Suprapubic skin (tissue), 4 donors: Measurements from ENCODE around the gene NPAS3. TPM values are rescaled to one million over a fixed set of nuclear protein-coding genes. Genes with fewer than 3 reads are reported as not detected.

ENCODE experiments used
- DNase-seq, 2 donors: peaks; one replicate each; pipeline ENCODE4 v3.0.0-alpha.2; 2019; ENCODE audit warnings: low spot score in 2 of 2
- H3K27ac ChIP-seq: fragments of 200-600 bp; sonication (generic); one replicate; pipeline ENCODE4 v1.5.1; 2019
- H3K27me3 ChIP-seq: fragments of 200-600 bp; sonication (generic); one replicate; pipeline ENCODE4 v1.5.1; 2019
- H3K36me3 ChIP-seq: fragments of 200-600 bp; sonication (generic); one replicate; pipeline ENCODE4 v1.5.1; 2019
- H3K4me1 ChIP-seq: fragments of 200-600 bp; sonication (generic); one replicate; pipeline ENCODE4 v1.5.1; 2019
- H3K4me3 ChIP-seq: fragments of 200-600 bp; sonication (generic); one replicate; pipeline ENCODE4 v1.5.1; 2019; ENCODE audit warnings: mild to moderate bottlenecking
- H3K9me3 ChIP-seq: fragments of 200-600 bp; sonication (generic); one replicate; pipeline ENCODE4 v1.5.1; 2019
- CTCF ChIP-seq, 2 donors: fragments of 200-600 bp in 1 of 2; fragments of 450-650 bp in 1 of 2; sonication (generic) in 1 of 2; IDR thresholded peaks; one replicate each; pipeline ENCODE4 v1.5.1; 2016 to 2019; ENCODE audit warnings: antibody characterized with exemption in 2 of 2, mild to moderate bottlenecking in 1 of 2, moderate library complexity in 1 of 2
- EP300 ChIP-seq: sonication (generic); formaldehyde crosslinking; IDR thresholded peaks from one replicate; pipeline ENCODE4 v1.6.1; 2017; ENCODE audit warnings: antibody characterized with exemption
- POLR2A ChIP-seq, 2 donors: fragments of 450-650 bp; IDR thresholded peaks; one replicate each; pipeline ENCODE4 v1.6.1; 2017; ENCODE audit warnings: antibody characterized with exemption in 2 of 2, mild to moderate bottlenecking in 2 of 2, moderate library complexity in 2 of 2
- POLR2AphosphoS5 ChIP-seq, 3 donors: sonication (generic); formaldehyde crosslinking; IDR thresholded peaks; one replicate each; pipeline ENCODE4 v1.6.1; 2017; ENCODE audit warnings: antibody characterized with exemption in 3 of 3
- WGBS: methylation state at CpG from one replicate; pipeline ENCODE4 v1.1.5; 2018; 5-methylcytosine and 5-hydroxymethylcytosine counted together
- total RNA-seq, 4 donors: library from RNA; depleted of rRNA; stranded (reverse); fragments of >200 nt; gene quantifications; one replicate each; pipeline ENCODE4 v1.1.0, GENCODE V29; 2016

The NPAS3 gene
- total RNA-seq, 4 donors from 2014 or later = 0.17 to 0.45 (median 0.29) TPM; not detected in 1

- DNase-seq = no peak
- no peaks in the 10 kb centered on the region for H3K9me3 ChIP-seq
- H3K4me1 ChIP-seq = no peaks in the 10 kb centered on the region
- WGBS = 92% methylated on average over 10 of the region's 10 CpGs
- H3K27ac ChIP-seq = no peak overlapping the region
- no peak for TF ChIP-seq EP300
- no peak for TF ChIP-seq CTCF (IDR thresholded peaks at IDR 0.05)
- TF ChIP-seq POLR2AphosphoS5 (IDR thresholded peaks at IDR 0.05) = no peak
- TF ChIP-seq POLR2A (IDR thresholded peaks at IDR 0.05) = no peak
- no peaks in the 10 kb centered on the region for H3K36me3 ChIP-seq
- no peaks in the 10 kb centered on the region for H3K27me3 ChIP-seq
- H3K4me3 ChIP-seq = no peak overlapping the region
Observed at GRCh38 chr14:33350366-33350990, 411.8 kb downstream of the NPAS3 start.

- H3K27me3 ChIP-seq = no peaks in the 10 kb centered on the region
- H3K4me3 ChIP-seq = no peak overlapping the region
- no peaks in the 10 kb centered on the region for H3K9me3 ChIP-seq
- no peak overlapping the region for H3K27ac ChIP-seq
- H3K4me1 ChIP-seq = no peaks in the 10 kb centered on the region
- TF ChIP-seq POLR2A (IDR thresholded peaks at IDR 0.05) = no peak
- TF ChIP-seq CTCF (IDR thresholded peaks at IDR 0.05) = no peak
- TF ChIP-seq EP300 = no peak
- no peak for TF ChIP-seq POLR2AphosphoS5 (IDR thresholded peaks at IDR 0.05)
- H3K36me3 ChIP-seq = no peaks in the 10 kb centered on the region
- DNase-seq = no peak
Observed at GRCh38 chr14:33352821-33353220, 414.1 kb downstream of the NPAS3 start.

GRCh38 chr14:33356181-33356580 is 417.5 kb downstream of the NPAS3 start:
- Histone ChIP-seq H3K4me3 (no peak overlapping the region), H3K9me3 (no peaks in the 10 kb centered on the region), H3K27ac (no peak overlapping the region), H3K36me3 (no peaks in the 10 kb centered on the region), H3K4me1 (no peaks in the 10 kb centered on the region), H3K27me3 (no peaks in the 10 kb centered on the region)
- no peak for DNase-seq
- 79% methylated on average over 2 of the region's 2 CpGs for WGBS
- TF ChIP-seq POLR2AphosphoS5 (IDR thresholded peaks at IDR 0.05) (no peak), CTCF (IDR thresholded peaks at IDR 0.05) (no peak), POLR2A (IDR thresholded peaks at IDR 0.05) (no peak), EP300 (no peak)

GRCh38 chr14:33357225-33358010 is 418.7 kb downstream of the NPAS3 start:
- TF ChIP-seq EP300 = no peak
- TF ChIP-seq POLR2AphosphoS5 (IDR thresholded peaks at IDR 0.05) = no peak
- no peak for TF ChIP-seq CTCF (IDR thresholded peaks at IDR 0.05)
- Histone ChIP-seq H3K4me3 (no peak overlapping the region), H3K4me1 (no peaks in the 10 kb centered on the region), H3K9me3 (no peaks in the 10 kb centered on the region), H3K27ac (no peak overlapping the region), H3K36me3 (no peaks in the 10 kb centered on the region), H3K27me3 (no peaks in the 10 kb centered on the region)
- WGBS = 80% methylated on average over 8 of the region's 8 CpGs
- DNase-seq = no peak

GRCh38 chr14:33359288-33359881 is 420.7 kb downstream of the NPAS3 start:
- H3K4me3 ChIP-seq = no peak overlapping the region
- H3K27ac ChIP-seq = no peak overlapping the region
- DNase-seq = no peak
- H3K27me3 ChIP-seq = no peaks in the 10 kb centered on the region
- no peaks in the 10 kb centered on the region for H3K36me3 ChIP-seq
- no peaks in the 10 kb centered on the region for H3K4me1 ChIP-seq
- TF ChIP-seq POLR2A (IDR thresholded peaks at IDR 0.05) = no peak
- no peak for TF ChIP-seq CTCF (IDR thresholded peaks at IDR 0.05)
- TF ChIP-seq EP300 = no peak
- TF ChIP-seq POLR2AphosphoS5 (IDR thresholded peaks at IDR 0.05) = no peak
- WGBS = 81% methylated on average over 7 of the region's 7 CpGs
- no peaks in the 10 kb centered on the region for H3K9me3 ChIP-seq
